Measurements from ENCODE around the gene AKAP13. TPM values are rescaled to one million over a fixed set of nuclear protein-coding genes. Genes with fewer than 3 reads are reported as not detected.

The AKAP13 gene
- total and polyA plus RNA-seq, 2 of the 8 experiments (the other 6 are each of a cell fraction or from before 2014, with no cell fraction given), result 14.0 to 46.2 TPM

DNA sequence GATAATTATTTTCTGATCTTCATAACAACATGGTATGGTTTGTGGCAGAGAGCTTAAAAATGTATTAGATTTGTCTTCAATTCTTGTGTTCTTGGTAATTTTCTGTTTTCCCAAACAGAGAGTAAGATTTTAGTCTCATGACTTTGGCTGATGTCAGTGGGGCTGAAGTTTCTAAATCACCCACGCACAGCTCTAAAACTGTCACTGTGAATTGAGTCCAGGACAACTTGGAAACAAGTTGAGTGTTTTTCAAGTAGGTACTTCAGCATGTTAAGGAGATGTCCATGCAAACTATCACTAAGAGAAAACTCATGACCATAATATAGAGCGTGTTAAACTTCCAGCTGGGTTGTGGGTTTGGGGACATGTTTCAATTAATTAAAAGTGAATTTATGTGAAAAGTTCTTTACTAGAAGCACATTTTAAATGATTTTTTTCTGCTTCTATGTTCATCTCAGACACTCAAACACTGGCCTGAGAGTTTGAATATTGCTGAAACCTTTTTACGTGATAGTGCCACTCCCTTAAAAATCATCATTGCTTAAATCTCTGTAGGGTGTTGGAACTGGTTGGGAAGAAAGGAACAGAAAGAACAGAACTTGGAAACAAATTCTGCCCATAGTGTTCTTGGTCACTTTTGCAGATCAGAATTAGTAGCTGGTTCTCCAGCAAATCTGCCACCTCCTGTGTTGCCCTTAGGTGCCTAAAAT is 324.5 kb downstream of the AKAP13 start:
- no peak overlapping the region for H3K9ac ChIP-seq (replicated peaks in 1 of 4; ENCODE audit: extremely low read depth in 1 of 4, low read depth in 3 of 4, low read length in 3 of 4)
- TF ChIP-seq CBX5 (IDR thresholded peaks at IDR 0.05; ENCODE audit: low read depth, low read length) (no peak), CTBP2 (IDR thresholded peaks at IDR 0.05; ENCODE audit: borderline replicate concordance, insufficient read depth, insufficient read length, low read length) (no peak), HDAC2 (IDR thresholded peaks at IDR 0.05; ENCODE audit: borderline replicate concordance in 1 of 2, low read depth in 2 of 2, low read length in 2 of 2) (no peak), SAP30 (IDR thresholded peaks at IDR 0.05; ENCODE audit: insufficient read depth, insufficient replicate concordance, low read length) (no peak), KDM5A (IDR thresholded peaks at IDR 0.05; ENCODE audit: low read length) (no peak), TEAD4 (IDR thresholded peaks at IDR 0.05; ENCODE audit: low read depth, low read length) (no peak), SRF (IDR thresholded peaks at IDR 0.05; ENCODE audit: low read depth, low read length) (no peak), PHF8 (conservative IDR thresholded peaks at IDR 0.05; ENCODE audit: low read depth, low read length) (no peak)
- TF ChIP-seq, protein P1, sequence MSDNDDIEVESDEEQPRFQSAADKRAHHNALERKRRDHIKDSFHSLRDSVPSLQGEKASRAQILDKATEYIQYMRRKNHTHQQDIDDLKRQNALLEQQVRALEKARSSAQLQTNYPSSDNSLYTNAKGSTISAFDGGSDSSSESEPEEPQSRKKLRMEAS (IDR thresholded peaks at IDR 0.05), result no peak
- TF ChIP-seq, protein P2, sequence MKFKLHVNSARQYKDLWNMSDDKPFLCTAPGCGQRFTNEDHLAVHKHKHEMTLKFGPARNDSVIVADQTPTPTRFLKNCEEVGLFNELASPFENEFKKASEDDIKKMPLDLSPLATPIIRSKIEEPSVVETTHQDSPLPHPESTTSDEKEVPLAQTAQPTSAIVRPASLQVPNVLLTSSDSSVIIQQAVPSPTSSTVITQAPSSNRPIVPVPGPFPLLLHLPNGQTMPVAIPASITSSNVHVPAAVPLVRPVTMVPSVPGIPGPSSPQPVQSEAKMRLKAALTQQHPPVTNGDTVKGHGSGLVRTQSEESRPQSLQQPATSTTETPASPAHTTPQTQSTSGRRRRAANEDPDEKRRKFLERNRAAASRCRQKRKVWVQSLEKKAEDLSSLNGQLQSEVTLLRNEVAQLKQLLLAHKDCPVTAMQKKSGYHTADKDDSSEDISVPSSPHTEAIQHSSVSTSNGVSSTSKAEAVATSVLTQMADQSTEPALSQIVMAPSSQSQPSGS (IDR thresholded peaks at IDR 0.05; ENCODE audit: low read length), result no peak

More for the DNA sequence above, 324.5 kb downstream of the AKAP13 start:
- 86% methylated on average over 3 of the region's 3 CpGs; no CpG with 5 or more reads in 1 of the 2 experiments for WGBS, 2 experiments (ENCODE audit: extremely low coverage in 1 of 2, insufficient coverage in 1 of 2, insufficient read length in 1 of 2, insufficient replicate concordance in 2 of 2, low coverage in 1 of 2, low lambda C conversion rate in 2 of 2, missing lambda C conversion rate in 1 of 2)
- peaks cover 0 to 4% (median under 1%) of the 10 kb centered on the region in 4 experiments; a peak in 2 of 8 replicates for H3K36me3 ChIP-seq (ENCODE audit: control insufficient read depth in 2 of 4, insufficient read depth in 4 of 4, low read length in 3 of 4)
- no peak overlapping the region for H2AK5ac ChIP-seq (ENCODE audit: low read depth, low read length)
- no peak overlapping the region for H2BK5ac ChIP-seq (ENCODE audit: low read depth, low read length)
- FAIRE-seq (no peak), DNase-seq (ENCODE audit: low read depth in 1 of 2, low spot score in 2 of 2) (no peak)
- peaks cover 0 to 5% (median 0%) of the 10 kb centered on the region in 4 experiments; a peak in 4 of 7 replicates for H3K4me1 ChIP-seq (replicated peaks in 1 of 4; ENCODE audit: control insufficient read depth in 3 of 4, insufficient read depth in 4 of 4, low read length in 3 of 4)
- ChIA-PET CTCF (ENCODE audit: partially characterized antibody) (interaction anchor here (1.2 kb wide), 1 partner anchor 408 kb away, joined by 3 read pairs; no protein-coding TSS in a partner anchor), POLR2A (ENCODE audit: partially characterized antibody) (no interaction called here)
- H4K5ac ChIP-seq (ENCODE audit: insufficient read length, low read depth, low read length), result no peak overlapping the region
- H3K79me2 ChIP-seq (ENCODE audit: control insufficient read depth in 1 of 2, insufficient read depth in 2 of 2, low read length in 2 of 2), result no peaks in the 10 kb centered on the region
- no peak overlapping the region for H2AFZ ChIP-seq (ENCODE audit: low read length)
- no peak overlapping the region for H3K23ac ChIP-seq (ENCODE audit: insufficient read length)
- no peak overlapping the region for H2BK120ac ChIP-seq (replicated peaks; ENCODE audit: low read depth, low read length)
- no peak overlapping the region for H3K27ac ChIP-seq (ENCODE audit: low read depth, low read length)
- H4K20me1 ChIP-seq (replicated peaks in 1 of 2; ENCODE audit: control insufficient read depth in 1 of 2, insufficient read depth in 2 of 2, low read length in 2 of 2), result peaks cover 0 to 7% of the 10 kb centered on the region in 2 experiments
- H4K8ac ChIP-seq (ENCODE audit: extremely low read depth, insufficient read depth, low read length), result no peak overlapping the region
- no peak overlapping the region for H3K4me2 ChIP-seq (ENCODE audit: insufficient read depth in 1 of 2, low read depth in 2 of 2, low read length in 2 of 2)
- no peak overlapping the region for H3K56ac ChIP-seq (replicated peaks; ENCODE audit: insufficient read length, low read depth, low read length)
- H3K27me3 ChIP-seq (replicated peaks in 1 of 4; ENCODE audit: control insufficient read depth in 3 of 4, extremely low read depth in 1 of 4, insufficient read depth in 3 of 4, low read length in 3 of 4), result no peaks in the 10 kb centered on the region
- H2BK12ac ChIP-seq (ENCODE audit: low read depth, low read length), result no peak overlapping the region
- H3K14ac ChIP-seq (ENCODE audit: insufficient read length), result no peak overlapping the region
- H3K79me1 ChIP-seq (ENCODE audit: low read depth, low read length), result no peaks in the 10 kb centered on the region
- H3K9me3 ChIP-seq (ENCODE audit: insufficient read depth in 2 of 2, low read depth in 1 of 2, low read length in 1 of 2), result no peaks in the 10 kb centered on the region
- no peaks in the 10 kb centered on the region for H3K23me2 ChIP-seq (ENCODE audit: low read depth, low read length)
- H2BK15ac ChIP-seq (ENCODE audit: low read length), result no peak overlapping the region
- H4K91ac ChIP-seq (replicated peaks; ENCODE audit: insufficient read length, low read length), result no peak overlapping the region
- no peak overlapping the region for H3K4me3 ChIP-seq (ENCODE audit: extremely low read depth in 1 of 4, insufficient read depth in 2 of 4, low read depth in 3 of 4, low read length in 4 of 4)
- H3K18ac ChIP-seq (ENCODE audit: extremely low read depth, low read length), result no peak overlapping the region
- H3K4ac ChIP-seq (replicated peaks; ENCODE audit: insufficient read length, low read depth, low read length), result no peak overlapping the region
- no peak overlapping the region for H2BK20ac ChIP-seq (ENCODE audit: low read length)

Data from H1 (cell line).